SK-N-SH treated with all-trans-retinoic acid at 6 μM for 48 hours (cell line): ENCODE measurements around the gene PWWP2B.

Experiments
- ARNTL ChIP-seq: fragments of 450-650 bp; formaldehyde crosslinking; IDR thresholded peaks from 2 replicates; pipeline ENCODE4 v1.5.0; 2020; ENCODE audit warnings: low read depth, mild to moderate bottlenecking, moderate library complexity, borderline replicate concordance
- CREB5 ChIP-seq: fragments of 250-450 bp; sonication (Bioruptor Pico); IDR thresholded peaks from 2 replicates; pipeline ENCODE4 v1.5.1; 2020; ENCODE audit warnings: low read depth, mild to moderate bottlenecking, moderate library complexity
- CSDC2 ChIP-seq: fragments of 250-450 bp; sonication (Bioruptor Pico); IDR thresholded peaks from 2 replicates; pipeline ENCODE4 v1.5.0; 2020; ENCODE audit warnings: mild to moderate bottlenecking, moderate library complexity
- CSRNP3 ChIP-seq: fragments of 250-450 bp; sonication (Bioruptor Pico); IDR thresholded peaks from 2 replicates; pipeline ENCODE4 v1.5.1; 2021; ENCODE audit warnings: mild to moderate bottlenecking, moderate library complexity
- TSHZ2 ChIP-seq: fragments of 250-450 bp; sonication (Bioruptor Pico); IDR thresholded peaks from 2 replicates; pipeline ENCODE4 v1.5.0; 2020; ENCODE audit warnings: mild to moderate bottlenecking, moderate library complexity
- ZC3H10 ChIP-seq: fragments of 250-450 bp; sonication (Bioruptor Pico); IDR thresholded peaks from 2 replicates; pipeline ENCODE4 v1.5.1; 2021; ENCODE audit warnings: mild to moderate bottlenecking, moderate library complexity
- ZNF70 ChIP-seq: fragments of 450-650 bp; formaldehyde crosslinking; IDR thresholded peaks from 2 replicates; pipeline ENCODE4 v1.5.0; 2020; ENCODE audit warnings: mild to moderate bottlenecking, moderate library complexity

- TF ChIP-seq TSHZ2 (no peak), CREB5 (no peak), ZNF70 (no peak), CSRNP3 (no peak), CSDC2 (no peak), ARNTL (CRISPR knock-in tag) (no peak), ZC3H10 (CRISPR knock-in tag) (no peak)
Observed at GRCh38 chr10:132384618-132385388, 12.2 kb upstream of the PWWP2B start.
